H1 (cell line): ENCODE measurements around the gene ZNF263. TPM values are rescaled to one million over a fixed set of nuclear protein-coding genes. Genes with fewer than 3 reads are reported as not detected.

ENCODE experiments used
- CTCF ChIA-PET: fragments of 300-600 bp; sonication (Branson Sonifier 250); formaldehyde crosslinking; loops from one replicate; lab custom pipeline; 2021; ENCODE audit not compliant: partially characterized antibody; lab: Charles Lee
- POLR2A ChIA-PET: fragments of 300-600 bp; sonication (Branson Sonifier 250); formaldehyde crosslinking; loops from one replicate; lab custom pipeline; 2021; ENCODE audit warnings: inconsistent platforms; ENCODE audit not compliant: partially characterized antibody; lab: Charles Lee
- DNase-seq, 2 experiments: peaks; one replicate each; pipeline versions ENCODE4 v3.0.0 to v3.0.0-alpha.2; 2010 to 2022; ENCODE audit warnings: low spot score in 2 of 2, low read depth in 1 of 2, mixed read lengths in 1 of 2
- FAIRE-seq: peaks from 2 replicates; lab custom pipeline; 2011; peaks lifted over from hg19 to GRCh38; lab: Jason Lieb, UNC
- H2AFZ ChIP-seq: 2 replicates; pipeline ENCODE4 v1.8.1; 2012; ENCODE audit warnings: low read length, inconsistent platforms
- H2AK5ac ChIP-seq: 2 replicates; pipeline ENCODE4 v1.6.1; 2013; ENCODE audit warnings: low read depth, low read length
- H2BK120ac ChIP-seq: replicated peaks from 2 replicates; pipeline ENCODE3; 2013; ENCODE audit warnings: low read depth, low read length, inconsistent platforms
- H2BK12ac ChIP-seq: 2 replicates; pipeline ENCODE4 v1.6.1; 2013; ENCODE audit warnings: low read depth, low read length
- H2BK15ac ChIP-seq: 2 replicates; pipeline ENCODE4 v1.6.1; 2013; ENCODE audit warnings: low read length
- H2BK20ac ChIP-seq: 2 replicates; pipeline ENCODE4 v1.6.1; 2013; ENCODE audit warnings: low read length
- H2BK5ac ChIP-seq: 2 replicates; pipeline ENCODE4 v1.6.1; 2013; ENCODE audit warnings: low read depth, low read length
- H3K14ac ChIP-seq: 2 replicates; pipeline ENCODE4 v1.6.1; 2013; ENCODE audit warnings: inconsistent platforms; ENCODE audit not compliant: insufficient read length
- H3K18ac ChIP-seq: 2 replicates; pipeline ENCODE4 v1.6.1; 2013; ENCODE audit warnings: low read length; ENCODE audit errors: extremely low read depth
- H3K23ac ChIP-seq: 2 replicates; pipeline ENCODE4 v1.6.1; 2013; ENCODE audit warnings: inconsistent platforms; ENCODE audit not compliant: insufficient read length
- H3K23me2 ChIP-seq: 2 replicates; pipeline ENCODE4 v1.6.1; 2013; ENCODE audit warnings: low read depth, low read length
- H3K27ac ChIP-seq: 2 replicates; pipeline ENCODE4 v1.6.1; 2011; ENCODE audit warnings: low read depth, low read length, inconsistent platforms
- H3K27me3 ChIP-seq, 4 experiments: replicated peaks in 1 of 4; 1 replicate in 1 of 4; 2 replicates in 3 of 4; pipeline versions ENCODE4 v1.6.1 to v1.8.1; 2011 to 2013; ENCODE audit warnings: low read length in 3 of 4, mild to moderate bottlenecking in 3 of 4, inconsistent platforms in 2 of 4, mixed read lengths in 2 of 4, moderate library complexity in 1 of 4; ENCODE audit not compliant: control insufficient read depth in 3 of 4, insufficient read depth in 3 of 4; ENCODE audit errors: extremely low read depth in 1 of 4
- H3K36me3 ChIP-seq, 4 experiments: 2 replicates each; pipeline versions ENCODE4 v1.6.1 to v1.8.1; 2011 to 2013; ENCODE audit warnings: mild to moderate bottlenecking in 4 of 4, low read length in 3 of 4, moderate library complexity in 2 of 4, control low read depth in 1 of 4, inconsistent platforms in 1 of 4; ENCODE audit not compliant: insufficient read depth in 4 of 4, control insufficient read depth in 2 of 4
- H3K4ac ChIP-seq: replicated peaks from 2 replicates; pipeline ENCODE3; 2013; ENCODE audit warnings: low read length, low read depth, mixed read lengths, inconsistent platforms; ENCODE audit not compliant: insufficient read length
- H3K4me1 ChIP-seq, 4 experiments: replicated peaks in 1 of 4; 1 replicate in 1 of 4; 2 replicates in 3 of 4; pipeline versions ENCODE4 v1.6.1 to v1.8.1; 2011 to 2013; ENCODE audit warnings: low read length in 3 of 4, inconsistent platforms in 2 of 4, mixed read lengths in 1 of 4; ENCODE audit not compliant: insufficient read depth in 4 of 4, control insufficient read depth in 3 of 4
- H3K4me2 ChIP-seq, 2 experiments: 2 replicates each; pipeline versions ENCODE4 v1.6.1 to v1.8.1; 2011 to 2013; ENCODE audit warnings: low read depth in 2 of 2, low read length in 2 of 2, control low read depth in 1 of 2, inconsistent platforms in 1 of 2, mild to moderate bottlenecking in 1 of 2; ENCODE audit not compliant: insufficient read depth in 1 of 2
- H3K4me3 ChIP-seq, 4 experiments: fragments of 200-600, 300-600 bp in 1 of 4; sonication (generic), shearing (Covaris generic), sonication (Bioruptor Twin) in 1 of 4; 2 replicates each; pipeline versions ENCODE4 v1.5.1 to v1.8.1; 2011 to 2016; ENCODE audit warnings: low read length in 4 of 4, low read depth in 3 of 4, control low read depth in 2 of 4, inconsistent platforms in 2 of 4, mild to moderate bottlenecking in 2 of 4, mixed read lengths in 1 of 4, moderate library complexity in 1 of 4; ENCODE audit not compliant: insufficient read depth in 2 of 4; ENCODE audit errors: extremely low read depth in 1 of 4
- H3K56ac ChIP-seq: replicated peaks from 2 replicates; pipeline ENCODE3; 2013; ENCODE audit warnings: low read depth, mild to moderate bottlenecking, mixed read lengths, low read length, inconsistent platforms; ENCODE audit not compliant: insufficient read length
- H3K79me1 ChIP-seq: 2 replicates; pipeline ENCODE4 v1.6.1; 2013; ENCODE audit warnings: low read depth, low read length, control low read depth
- H3K79me2 ChIP-seq, 2 experiments: 2 replicates each; pipeline versions ENCODE4 v1.6.1 to v1.8.1; 2012 to 2013; ENCODE audit warnings: low read length in 2 of 2, mild to moderate bottlenecking in 2 of 2, inconsistent platforms in 1 of 2; ENCODE audit not compliant: insufficient read depth in 2 of 2, control insufficient read depth in 1 of 2
- H3K9ac ChIP-seq, 4 experiments: replicated peaks in 1 of 4; 1 replicate in 1 of 4; 2 replicates in 3 of 4; pipeline versions ENCODE4 v1.6.1 to v1.8.1; 2011 to 2013; ENCODE audit warnings: low read depth in 3 of 4, low read length in 3 of 4, control low read depth in 2 of 4, mild to moderate bottlenecking in 2 of 4, moderate library complexity in 2 of 4, inconsistent platforms in 1 of 4; ENCODE audit errors: extremely low read depth in 1 of 4
- H3K9me3 ChIP-seq, 2 experiments: 2 replicates each; pipeline versions ENCODE4 v1.6.1 to v1.8.1; 2012 to 2013; ENCODE audit warnings: mild to moderate bottlenecking in 2 of 2, moderate library complexity in 2 of 2, control low read depth in 1 of 2, inconsistent platforms in 1 of 2, low read depth in 1 of 2, low read length in 1 of 2, mixed read lengths in 1 of 2; ENCODE audit not compliant: insufficient read depth in 2 of 2
- H4K20me1 ChIP-seq, 2 experiments: replicated peaks in 1 of 2; 2 replicates each; pipeline versions ENCODE3 to v1.8.1; 2011 to 2013; ENCODE audit warnings: inconsistent platforms in 2 of 2, low read length in 2 of 2, mild to moderate bottlenecking in 1 of 2; ENCODE audit not compliant: insufficient read depth in 2 of 2, control insufficient read depth in 1 of 2
- H4K5ac ChIP-seq: 2 replicates; pipeline ENCODE4 v1.6.1; 2013; ENCODE audit warnings: low read length, low read depth, mixed read lengths, inconsistent platforms; ENCODE audit not compliant: insufficient read length
- H4K8ac ChIP-seq: 2 replicates; pipeline ENCODE4 v1.8.0; 2013; ENCODE audit warnings: mild to moderate bottlenecking, moderate library complexity, low read length, inconsistent platforms; ENCODE audit not compliant: insufficient read depth; ENCODE audit errors: extremely low read depth
- H4K91ac ChIP-seq: replicated peaks from 2 replicates; pipeline ENCODE3; 2013; ENCODE audit warnings: low read length, mixed read lengths, inconsistent platforms; ENCODE audit not compliant: insufficient read length
- ATF3 ChIP-seq: IDR thresholded peaks from 2 replicates; pipeline ENCODE4 v1.6.1; 2011; ENCODE audit warnings: low read depth, mild to moderate bottlenecking, low read length; ENCODE audit not compliant: insufficient read depth
- BCL11A ChIP-seq, 2 experiments: IDR thresholded peaks; one replicate each; pipeline ENCODE4 v1.6.1; 2011; ENCODE audit warnings: low read depth in 2 of 2, low read length in 2 of 2, mild to moderate bottlenecking in 2 of 2
- CBX5 ChIP-seq: fragments of 300-800, 300-1000 bp; sonication (generic); IDR thresholded peaks from 2 replicates; pipeline ENCODE4 v1.7.1; 2016; ENCODE audit warnings: antibody characterized with exemption, low read length, low read depth
- GTF2F1 ChIP-seq: IDR thresholded peaks from 2 replicates; pipeline ENCODE4 v1.6.1; 2012; ENCODE audit warnings: low read depth, low read length, improper control_type of control experiment, borderline replicate concordance
- MAX ChIP-seq: IDR thresholded peaks from 2 replicates; pipeline ENCODE4 v1.6.1; 2012; ENCODE audit warnings: inconsistent platforms
- NANOG ChIP-seq: IDR thresholded peaks from 2 replicates; pipeline ENCODE4 v1.6.1; 2011; ENCODE audit warnings: low read length, low read depth, mild to moderate bottlenecking, inconsistent platforms; ENCODE audit not compliant: insufficient read depth, poor library complexity, severe bottlenecking
- SIRT6 ChIP-seq: IDR thresholded peaks from one replicate; pipeline ENCODE4 v1.7.1; 2012; ENCODE audit warnings: low read length, inconsistent platforms
- ZNF274 ChIP-seq: IDR thresholded peaks from 2 replicates; pipeline ENCODE4 v1.7.0; 2012; ENCODE audit warnings: low read length, borderline replicate concordance; ENCODE audit errors: extremely low read depth
- WGBS, 2 experiments: shearing (Covaris generic) in 1 of 2; methylation state at CpG; one replicate each; pipeline versions ENCODE4 v1.1.6 to v1.1.7; 2013 to 2015; ENCODE audit warnings: low lambda C conversion rate in 2 of 2, mixed read lengths in 2 of 2, inconsistent platforms in 1 of 2, low coverage in 1 of 2, missing lambda C conversion rate in 1 of 2; ENCODE audit not compliant: insufficient replicate concordance in 2 of 2, insufficient coverage in 1 of 2, insufficient read length in 1 of 2; ENCODE audit errors: extremely low coverage in 1 of 2, missing lambda C conversion rate in 1 of 2; 5-methylcytosine and 5-hydroxymethylcytosine counted together
- polyA plus RNA-seq, 7 experiments: library from polyadenylated mRNA; depleted of rRNA in 3 of 7; stranded (reverse) in 5 of 7; unstranded in 2 of 7; fragments of >200 nt in 5 of 7; fragments of 200-250 nt in 2 of 7; gene quantifications; 1 replicate in 5 of 7; 2 replicates in 1 of 7; 4 replicates in 1 of 7; pipeline versions ENCODE4 v1.2.1 to v1.2.3, GENCODE V29; 2011 to 2013; ENCODE audit warnings: missing spikeins in 2 of 7, mixed read lengths in 2 of 7
- total RNA-seq: library from RNA; stranded (reverse); fragmentation: NEBNext Ultra II Directional; extraction: Animal tissue kit (Norgen Biotek cat#: 25700); gene quantifications from 2 replicates; pipeline ENCODE4 v1.2.1, GENCODE V29; 2021

ZNF263 gene
- total and polyA plus RNA-seq, 2 of the 8 experiments (the other 6 are each of a cell fraction or from before 2014, with no cell fraction given), result 9.2 to 26.7 TPM

- H3K4me2 ChIP-seq, result no peak overlapping the region
- no peak overlapping the region for H2BK15ac ChIP-seq
- no peak overlapping the region for H2AFZ ChIP-seq
- H4K91ac ChIP-seq, result no peak overlapping the region
- no peak overlapping the region for H2BK120ac ChIP-seq
- H3K56ac ChIP-seq, result no peak overlapping the region
- DNase-seq (no peak), FAIRE-seq (no peak)
- no peak overlapping the region for H2BK20ac ChIP-seq
- H3K9me3 ChIP-seq, result peaks cover 20 to 44% of the 10 kb centered on the region in 2 experiments; a peak in 3 of 4 replicates
- H3K14ac ChIP-seq, result no peak overlapping the region
- no peak overlapping the region for H4K5ac ChIP-seq
- no peak for TF ChIP-seq BCL11A (IDR thresholded peaks at IDR 0.05; ENCODE audit: low read depth in 2 of 2, low read length in 2 of 2)
- TF ChIP-seq NANOG, result no peak
- TF ChIP-seq CBX5, result no peak
- TF ChIP-seq MAX, result no peak
- no peak for TF ChIP-seq SIRT6
- no peak for TF ChIP-seq GTF2F1
- TF ChIP-seq ATF3, result no peak
- no peak for TF ChIP-seq ZNF274
- ChIA-PET POLR2A (no interaction called here), CTCF (no interaction called here)
- H3K9ac ChIP-seq, result no peak overlapping the region
- H3K23ac ChIP-seq, result no peak overlapping the region
- no peak overlapping the region for H2BK5ac ChIP-seq
- H2AK5ac ChIP-seq, result no peak overlapping the region
- no peaks in the 10 kb centered on the region for H3K4me1 ChIP-seq
- no peak overlapping the region for H3K4ac ChIP-seq
- no peaks in the 10 kb centered on the region for H4K20me1 ChIP-seq
- H2BK12ac ChIP-seq, result no peak overlapping the region
- no peaks in the 10 kb centered on the region for H3K36me3 ChIP-seq
- 55% methylated on average over 2 of the region's 2 CpGs; no CpG with 5 or more reads in 1 of the 2 experiments for WGBS, 2 experiments
- H3K79me1 ChIP-seq, result 0 out of 2 replicates have a peak, but pooled peaks cover 2% of the 10 kb centered on the region
- H3K27me3 ChIP-seq, result no peaks in the 10 kb centered on the region
- no peaks in the 10 kb centered on the region for H3K23me2 ChIP-seq
- H4K8ac ChIP-seq, result no peak overlapping the region
- no peak overlapping the region for H3K27ac ChIP-seq
- H3K79me2 ChIP-seq, result no peaks in the 10 kb centered on the region
- no peak overlapping the region for H3K18ac ChIP-seq
- no peak overlapping the region for H3K4me3 ChIP-seq
Observed at GRCh38 chr16:3328643-3329042, 45.4 kb downstream of the ZNF263 start.
